Left renal cortex interstitium (tissue), 4 donors: ENCODE measurements around the gene H2AZ2. TPM values are rescaled to one million over a fixed set of nuclear protein-coding genes. Genes with fewer than 3 reads are reported as not detected.
"Not testable (repeated sequence)": the region's sequence is repeated elsewhere in the genome, so short reads cannot be mapped to it uniquely, and the experiment has no call there.

ENCODE experiments used
- DNase-seq, 4 donors: peaks; one replicate each; pipeline ENCODE4 v3.0.0-alpha.2; 2013; ENCODE audit warnings: low read depth in 4 of 4, low spot score in 2 of 4, missing footprints in 1 of 4
- polyA plus RNA-seq, 4 donors: library from polyadenylated mRNA; unstranded; fragments of 120-200 nt; gene quantifications; one replicate each; pipeline ENCODE4 v1.2.1, GENCODE V29; 2013; ENCODE audit not compliant: insufficient read length in 4 of 4

H2AZ2 gene
- polyA plus RNA-seq, 4 donors: 226 to 259 (median 239) TPM

DNA sequence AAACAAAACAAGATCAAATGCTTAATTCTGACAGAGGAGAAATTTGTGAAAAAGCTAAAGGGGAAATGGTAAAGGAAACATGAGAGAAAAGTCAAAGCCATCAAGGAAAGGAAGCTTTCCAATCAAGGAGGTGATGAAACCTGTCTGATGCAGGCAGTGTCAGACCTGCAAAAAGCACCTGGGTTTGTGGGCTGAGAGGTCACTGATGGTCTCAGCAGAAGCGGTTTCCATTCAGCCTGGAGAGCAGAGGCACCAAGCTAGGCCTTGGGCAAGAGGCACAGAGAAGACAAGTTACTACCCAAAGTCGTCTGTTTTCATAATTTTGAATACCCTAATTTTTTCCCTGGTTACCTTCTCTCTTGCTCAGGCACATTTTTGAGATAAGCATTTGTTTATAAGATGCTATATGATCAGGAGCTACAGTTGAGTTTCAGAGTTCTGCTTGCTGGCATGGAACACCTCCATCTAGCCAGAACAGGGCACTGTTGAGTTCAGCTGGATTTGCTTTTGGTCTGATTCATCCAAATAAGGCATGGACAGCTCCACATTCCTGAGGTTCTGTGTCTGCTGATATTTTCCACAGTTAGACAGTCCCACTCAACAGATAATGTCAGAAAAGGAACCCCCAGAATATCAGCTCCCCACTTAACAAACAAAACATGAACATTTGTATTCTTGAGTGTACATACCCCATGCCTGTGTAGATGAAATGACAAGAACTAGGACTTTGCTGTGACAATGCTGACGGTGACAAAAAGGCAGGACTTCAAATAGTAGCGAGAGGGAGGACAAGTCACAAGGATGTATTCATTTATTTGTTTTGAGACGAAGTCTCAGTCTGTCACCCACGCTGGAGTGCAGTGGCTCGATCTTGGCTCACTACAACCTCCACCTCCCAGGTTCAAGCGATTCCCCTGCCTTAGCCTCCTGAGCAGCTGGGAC is 56.3 kb downstream of the H2AZ2 start:
- no peak for DNase-seq

- no peak for DNase-seq
These were observed 57.9 kb downstream of the H2AZ2 start for GRCh38 chr7:44789990-44790389.

DNA sequence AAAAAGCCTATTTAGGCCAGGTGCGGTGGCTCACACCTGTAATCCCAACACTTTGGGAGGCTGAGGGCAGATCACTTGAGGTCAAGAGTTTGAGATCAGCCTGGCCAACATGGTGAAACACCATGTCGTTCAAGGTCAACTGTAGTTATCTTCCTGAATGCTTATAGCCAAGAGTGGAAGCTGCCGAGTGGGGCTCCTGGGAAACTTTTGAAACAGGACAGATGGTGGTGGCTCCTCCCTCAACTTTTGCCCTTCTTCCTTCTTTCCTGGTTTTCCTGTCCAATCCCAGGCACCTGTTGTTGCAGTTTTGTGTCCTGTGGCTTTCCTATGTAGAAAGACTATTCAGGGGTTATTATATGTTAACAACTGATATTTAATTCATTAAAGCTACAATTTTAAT is 60.1 kb downstream of the H2AZ2 start:
- no peak for DNase-seq

- no peak for DNase-seq
These were observed 60.8 kb downstream of the H2AZ2 start for GRCh38 chr7:44787041-44787440.

GRCh38 chr7:44785218-44785617 is 62.7 kb downstream of the H2AZ2 start:
- not testable (repeated sequence) for DNase-seq

DNA sequence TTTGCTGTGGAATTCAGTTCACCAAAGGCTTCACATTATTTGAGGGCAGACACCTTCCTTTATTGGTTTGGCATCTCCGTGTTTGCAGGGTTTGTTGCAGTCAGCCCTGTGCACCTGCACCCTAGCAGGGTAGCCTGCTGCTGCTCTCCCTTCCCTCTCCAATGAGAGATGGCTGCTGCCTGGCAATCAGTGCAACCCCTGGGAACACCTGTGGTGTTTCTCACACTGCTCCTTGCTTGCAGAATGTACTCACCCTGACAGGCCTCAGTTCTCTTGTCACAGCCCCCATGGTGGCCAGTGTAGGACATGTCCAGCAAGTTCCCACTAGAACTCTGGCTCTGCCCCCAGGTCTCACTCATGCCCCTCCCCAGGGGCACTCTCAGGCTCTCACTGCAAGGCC is 63.5 kb downstream of the H2AZ2 start:
- DNase-seq: no peak

GRCh38 chr7:44783407-44783806 is 64.5 kb downstream of the H2AZ2 start:
- no peak for DNase-seq

GRCh38 chr7:44782460-44782859 is 65.4 kb downstream of the H2AZ2 start:
- no peak for DNase-seq

Other genes with a start within 250 kb of the H2AZ2 start
- gene OGDH, start 241.5 kb downstream of the H2AZ2 start, polyA plus RNA-seq: 10 to 100 TPM; 79.7 to 95.5 (median 87.9) TPM
- gene ZMIZ2, start 99.2 kb downstream of the H2AZ2 start, polyA plus RNA-seq: 100 to 1,000 TPM in 1 of 4 donors, 10 to 100 TPM in 3; 38.2 to 119 (median 72.4) TPM
- 1,000 to 10,000 TPM; 1,131 to 1,465 (median 1,320) TPM for gene PPIA, start 51.4 kb downstream of the H2AZ2 start, polyA plus RNA-seq
- 10 to 100 TPM; 28.3 to 39.0 (median 30.5) TPM for gene PURB, start 37.4 kb upstream of the H2AZ2 start, polyA plus RNA-seq
- gene MYO1G, start 130.9 kb upstream of the H2AZ2 start, polyA plus RNA-seq: under 1 TPM; 0.37 to 0.99 (median 0.63) TPM
- gene CCM2, start 152.1 kb upstream of the H2AZ2 start, polyA plus RNA-seq: 10 to 100 TPM; 23.1 to 32.6 (median 29.4) TPM
- 10 to 100 TPM in 1 of 4 donors, 1 to 10 TPM in 3; 9.6 to 12.3 (median 9.7) TPM for gene NACAD, start 240.9 kb upstream of the H2AZ2 start, polyA plus RNA-seq